ENCODE data around the gene ZNF618.

The ZNF618 gene

GRCh38 chr9:113882636-113883164 is 6.6 kb downstream of the ZNF618 start:
- no peak for DNase-seq (ENCODE audit: low read depth)

GRCh38 chr9:113885183-113886025 is 9.3 kb downstream of the ZNF618 start:
- DNase-seq (ENCODE audit: low read depth): no peak

- DNase-seq (ENCODE audit: low read depth): no peak
Measured at GRCh38 chr9:113886026-113886369, 9.9 kb downstream of the ZNF618 start.

- DNase-seq (ENCODE audit: low read depth): no peak
Measured at GRCh38 chr9:113886466-113886865, 10.4 kb downstream of the ZNF618 start.

GRCh38 chr9:113886933-113887332 is 10.8 kb downstream of the ZNF618 start:
- no peak for DNase-seq (ENCODE audit: low read depth)

GRCh38 chr9:113887436-113887835 is 11.3 kb downstream of the ZNF618 start:
- DNase-seq (ENCODE audit: low read depth): no peak

- no peak for DNase-seq (ENCODE audit: low read depth)
Measured at GRCh38 chr9:113888336-113888735, 12.2 kb downstream of the ZNF618 start.

- DNase-seq (ENCODE audit: low read depth): no peak
Measured at GRCh38 chr9:113888976-113889375, 12.9 kb downstream of the ZNF618 start.

GRCh38 chr9:113890704-113891103 is 14.6 kb downstream of the ZNF618 start:
- DNase-seq (ENCODE audit: low read depth): no peak

GRCh38 chr9:113892861-113893491 is 16.9 kb downstream of the ZNF618 start:
- no peak for DNase-seq (ENCODE audit: low read depth)

- no peak for DNase-seq (ENCODE audit: low read depth)
Measured at GRCh38 chr9:113894166-113894565, 18.1 kb downstream of the ZNF618 start.

- no peak for DNase-seq (ENCODE audit: low read depth)
Measured at GRCh38 chr9:113895526-113895925, 19.4 kb downstream of the ZNF618 start.

- DNase-seq (ENCODE audit: low read depth): no peak
Measured at GRCh38 chr9:113896713-113897112, 20.6 kb downstream of the ZNF618 start.

- no peak for DNase-seq (ENCODE audit: low read depth)
Measured at GRCh38 chr9:113898151-113898550, 22.0 kb downstream of the ZNF618 start.

- DNase-seq (ENCODE audit: low read depth): no peak
Measured at GRCh38 chr9:113898596-113898995, 22.5 kb downstream of the ZNF618 start.

GRCh38 chr9:113899205-113899604 is 23.1 kb downstream of the ZNF618 start:
- DNase-seq (ENCODE audit: low read depth): no peak

GRCh38 chr9:113901221-113901688 is 25.1 kb downstream of the ZNF618 start:
- DNase-seq (ENCODE audit: low read depth): no peak

- DNase-seq (ENCODE audit: low read depth): no peak
Measured at GRCh38 chr9:113903514-113904077, 27.5 kb downstream of the ZNF618 start.

- DNase-seq (ENCODE audit: low read depth): no peak
Measured at GRCh38 chr9:113906411-113907110, 30.5 kb downstream of the ZNF618 start.

GRCh38 chr9:113907282-113907681 is 31.2 kb downstream of the ZNF618 start:
- DNase-seq (ENCODE audit: low read depth): no peak

- no peak for DNase-seq (ENCODE audit: low read depth)
Measured at GRCh38 chr9:113909421-113909820, 33.3 kb downstream of the ZNF618 start.

GRCh38 chr9:113910036-113910639 is 34.0 kb downstream of the ZNF618 start:
- no peak for DNase-seq (ENCODE audit: low read depth)

All from stimulated activated CD8-positive, alpha-beta memory T cell treated with anti-CD3 and anti-CD28 coated beads, Interleukin-4, amount 100 ng/mL, for 24 hours (primary cell).